ENCODE results near the gene INPP5A.

The INPP5A gene

DNA sequence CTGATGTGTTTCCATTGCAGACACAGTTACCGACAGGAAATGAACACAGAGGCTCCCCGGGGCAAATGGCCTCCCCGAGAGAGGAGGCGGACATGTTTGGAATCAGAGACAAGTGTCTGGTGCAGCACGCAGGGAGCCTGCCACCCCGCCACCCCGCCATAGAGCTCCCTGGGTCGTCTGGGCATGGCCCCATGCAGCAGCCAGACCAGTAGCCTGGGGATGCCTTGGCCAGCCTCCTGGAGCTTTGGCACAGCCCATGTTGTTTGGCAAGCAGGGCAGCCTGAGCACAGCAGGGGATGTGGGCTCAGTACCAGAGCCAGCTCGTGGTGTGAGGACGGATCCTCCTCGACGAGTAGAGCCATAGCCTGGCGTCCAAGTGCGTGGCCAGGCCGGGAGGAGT, 167.6 kb downstream of the INPP5A start:
- no peak for DNase-seq (ENCODE audit: low read depth in 2 of 2)

GRCh38 chr10:132705943-132706342, 168.4 kb downstream of the INPP5A start:
- no peak for DNase-seq (ENCODE audit: low read depth in 2 of 2)

GRCh38 chr10:132706701-132707100, 169.1 kb downstream of the INPP5A start:
- DNase-seq (ENCODE audit: low read depth in 2 of 2): no peak

- no peak for DNase-seq (ENCODE audit: low read depth in 2 of 2)
These were observed 169.7 kb downstream of the INPP5A start for GRCh38 chr10:132707121-132707775.

DNA sequence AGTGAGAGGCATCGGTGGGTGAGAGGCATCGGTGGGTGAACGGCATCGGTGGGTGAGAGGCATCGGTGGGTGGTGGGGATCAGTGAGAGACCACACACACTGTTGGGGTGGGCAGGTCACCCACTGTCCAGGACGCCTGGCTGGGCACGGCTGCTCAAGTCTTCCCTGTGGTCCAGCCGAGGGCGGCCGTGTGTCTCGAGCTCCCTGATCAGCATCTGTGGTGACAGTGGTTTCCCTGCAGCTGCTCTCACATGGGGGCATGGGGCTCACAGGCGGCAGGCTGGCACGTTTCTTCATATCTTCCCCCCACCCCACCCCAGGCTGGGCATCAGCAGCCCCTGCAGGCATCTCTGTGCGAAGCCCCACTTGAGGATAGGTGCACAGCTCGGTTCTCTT, 170.2 kb downstream of the INPP5A start:
- no peak for DNase-seq (ENCODE audit: low read depth in 2 of 2)

GRCh38 chr10:132708441-132708840, 170.9 kb downstream of the INPP5A start:
- DNase-seq (ENCODE audit: low read depth in 2 of 2): no peak

GRCh38 chr10:132708936-132709335, 171.3 kb downstream of the INPP5A start:
- DNase-seq (ENCODE audit: low read depth in 2 of 2): no peak

DNA sequence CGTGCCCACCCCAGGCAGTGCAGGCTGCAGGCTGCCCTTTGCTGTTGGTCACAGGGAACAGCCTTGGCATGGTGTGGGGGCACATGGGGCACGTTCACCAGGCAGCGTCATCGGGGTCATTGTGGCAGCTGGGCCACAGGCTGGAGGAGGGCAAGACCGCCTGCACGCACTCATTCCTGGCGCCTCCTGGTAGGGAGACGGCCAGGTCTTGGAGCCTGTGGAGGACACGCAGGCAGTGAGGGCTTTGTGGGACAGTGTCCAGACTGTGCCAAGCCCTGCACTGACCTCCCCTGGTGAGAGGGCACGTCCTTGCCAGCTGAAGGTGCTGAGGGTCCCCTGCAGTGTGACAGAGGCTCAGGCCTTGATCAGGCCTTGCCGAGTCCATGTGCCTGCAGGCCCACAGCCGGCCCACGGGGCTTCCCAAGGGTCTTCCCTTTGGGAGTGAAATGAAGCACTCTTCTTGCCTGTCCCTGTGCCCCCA, 171.9 kb downstream of the INPP5A start:
- DNase-seq (ENCODE audit: low read depth in 2 of 2): no peak

GRCh38 chr10:132710036-132710686, 172.6 kb downstream of the INPP5A start:
- no peak for DNase-seq (ENCODE audit: low read depth in 2 of 2)

GRCh38 chr10:132710746-132711612, 173.4 kb downstream of the INPP5A start:
- DNase-seq (ENCODE audit: low read depth in 2 of 2): no peak

- DNase-seq (ENCODE audit: low read depth in 2 of 2): no peak
These were observed 174.1 kb downstream of the INPP5A start for GRCh38 chr10:132711613-132712121.

GRCh38 chr10:132712291-132712690, 174.7 kb downstream of the INPP5A start:
- no peak for DNase-seq (ENCODE audit: low read depth in 2 of 2)

DNA sequence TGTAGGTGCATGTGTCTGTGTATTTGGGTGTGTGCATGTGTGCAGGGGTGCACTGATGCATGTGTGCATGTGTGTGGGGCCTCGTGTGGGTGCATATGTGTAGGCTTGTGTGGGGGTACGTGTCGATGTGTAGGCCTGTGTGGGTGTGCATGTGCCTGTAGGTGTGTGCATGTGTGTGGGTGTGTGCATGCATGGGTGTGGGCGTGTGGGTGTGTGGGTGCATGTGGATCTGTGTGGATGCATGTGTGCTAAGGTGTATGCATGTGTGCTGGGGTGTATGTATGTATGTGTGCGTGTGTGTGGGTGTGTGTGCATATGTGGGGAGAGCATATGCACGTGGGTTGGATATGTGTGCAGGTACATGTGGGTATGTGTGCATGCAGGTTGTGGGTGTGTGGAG, 175.2 kb downstream of the INPP5A start:
- DNase-seq (ENCODE audit: low read depth in 2 of 2): no peak

DNA sequence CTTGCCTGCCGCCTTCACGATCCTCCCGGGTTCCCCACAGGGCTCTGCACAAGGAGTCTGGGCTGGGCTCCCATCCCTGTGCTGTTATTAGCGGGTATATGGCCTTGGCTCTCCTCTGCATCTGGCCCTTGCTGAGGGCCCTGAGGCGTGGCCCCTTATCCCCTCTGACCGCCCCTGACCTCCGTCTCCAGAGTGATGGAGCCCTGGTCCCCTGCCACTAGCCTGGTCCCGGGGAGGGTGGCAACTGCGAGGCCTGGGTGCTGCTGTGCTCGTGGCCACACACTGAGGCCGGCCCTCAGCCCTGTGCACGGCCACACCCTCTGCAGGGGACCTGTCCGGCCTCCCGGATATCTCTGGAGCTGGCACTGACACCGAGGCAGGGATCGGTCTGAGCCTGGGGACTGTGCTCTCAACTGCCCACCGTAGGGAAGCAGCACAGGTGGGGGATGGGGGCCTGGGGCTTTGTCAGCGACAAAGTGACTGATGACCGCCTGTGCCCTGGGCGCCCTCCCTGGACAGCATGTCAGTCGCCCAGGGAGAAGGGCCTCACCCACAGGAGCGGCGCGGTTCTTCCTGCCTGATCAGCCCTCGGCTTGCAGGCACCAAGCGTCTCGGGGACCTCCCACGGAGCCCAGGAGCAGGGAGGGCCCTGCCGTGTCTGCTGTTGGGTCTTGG, 176.0 kb downstream of the INPP5A start:
- DNase-seq (ENCODE audit: low read depth in 2 of 2): no peak

DNA sequence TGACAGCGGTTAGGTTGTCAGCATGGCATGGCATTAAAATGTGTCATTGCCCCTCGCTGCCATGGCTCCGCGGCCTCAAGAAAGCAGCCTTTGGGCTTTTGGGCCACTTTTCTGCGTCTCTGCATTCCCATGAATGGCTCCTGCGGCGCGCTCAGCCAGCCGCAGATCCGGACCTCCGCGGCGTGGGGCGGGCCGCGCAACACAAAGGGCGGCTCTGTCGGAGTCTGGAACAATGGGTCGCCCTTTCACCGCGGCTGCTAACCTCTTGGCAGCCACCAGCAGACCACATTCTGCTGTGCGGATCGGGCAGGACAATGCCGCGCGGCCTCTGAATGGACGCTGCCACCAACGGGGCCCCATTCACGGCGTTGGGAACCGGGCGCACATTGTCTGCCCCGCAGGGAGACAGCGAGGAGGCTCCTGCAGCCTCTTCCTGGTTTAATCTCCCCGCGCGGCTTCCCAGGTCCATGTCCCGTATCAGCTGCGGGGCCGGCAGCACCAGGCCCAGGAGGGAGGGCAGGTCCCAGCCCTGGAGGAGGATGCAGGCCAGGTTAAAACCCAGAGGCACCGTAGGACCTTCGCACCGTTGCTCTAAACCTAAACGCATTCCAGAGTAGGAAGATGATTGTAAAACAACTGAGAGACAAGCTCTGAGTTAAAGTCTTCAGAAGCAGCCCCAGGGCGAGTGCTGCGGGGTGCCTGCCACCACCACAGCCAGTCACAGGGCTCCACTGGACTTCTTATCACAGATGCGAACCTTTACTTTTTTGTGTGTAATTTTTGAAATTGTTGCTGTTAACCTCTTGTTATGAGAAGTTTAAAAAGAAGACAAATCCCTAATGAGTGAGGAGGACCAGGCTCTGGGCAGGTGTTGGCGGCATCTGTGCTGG, 176.8 kb downstream of the INPP5A start:
- no peak for DNase-seq (ENCODE audit: low read depth in 2 of 2)

DNA sequence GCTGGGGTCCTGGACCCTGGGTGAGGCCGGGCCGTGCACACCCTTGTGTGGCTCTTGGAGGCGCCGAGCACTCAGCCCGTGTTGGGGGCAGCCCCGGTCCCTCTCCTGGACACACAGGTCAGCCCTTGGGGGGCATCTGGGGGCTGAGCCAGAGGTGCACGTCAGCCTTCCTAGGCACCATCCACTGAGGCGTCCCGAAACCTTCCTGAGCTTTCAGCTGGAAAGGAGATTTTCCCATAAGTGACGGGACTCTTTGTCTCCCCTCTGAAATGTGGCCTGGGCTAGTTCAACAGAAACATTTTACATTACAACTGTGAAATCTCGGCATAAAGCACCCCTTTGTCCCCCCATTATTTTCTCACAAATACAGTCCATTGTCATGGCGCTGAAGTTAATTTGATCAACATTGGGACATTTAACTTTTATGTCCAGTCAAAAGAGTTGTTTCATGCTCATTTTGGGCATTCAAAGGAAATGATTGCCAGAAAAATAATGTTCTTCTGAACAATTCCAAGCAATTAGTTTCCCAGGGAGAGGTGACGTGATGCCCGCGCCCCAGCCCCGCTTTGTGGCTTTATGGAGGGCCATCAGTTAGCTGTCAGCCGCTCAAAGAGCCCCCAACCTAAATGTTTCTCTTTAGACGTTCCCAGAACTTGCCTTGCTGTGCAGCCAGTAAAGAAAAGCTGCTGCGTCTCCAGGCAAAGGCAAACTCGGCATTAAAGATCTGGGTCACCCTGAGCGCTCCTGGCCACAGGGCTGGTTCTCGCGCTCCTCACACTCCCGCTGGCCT, 177.6 kb downstream of the INPP5A start:
- no peak for DNase-seq (ENCODE audit: low read depth in 2 of 2)

DNA sequence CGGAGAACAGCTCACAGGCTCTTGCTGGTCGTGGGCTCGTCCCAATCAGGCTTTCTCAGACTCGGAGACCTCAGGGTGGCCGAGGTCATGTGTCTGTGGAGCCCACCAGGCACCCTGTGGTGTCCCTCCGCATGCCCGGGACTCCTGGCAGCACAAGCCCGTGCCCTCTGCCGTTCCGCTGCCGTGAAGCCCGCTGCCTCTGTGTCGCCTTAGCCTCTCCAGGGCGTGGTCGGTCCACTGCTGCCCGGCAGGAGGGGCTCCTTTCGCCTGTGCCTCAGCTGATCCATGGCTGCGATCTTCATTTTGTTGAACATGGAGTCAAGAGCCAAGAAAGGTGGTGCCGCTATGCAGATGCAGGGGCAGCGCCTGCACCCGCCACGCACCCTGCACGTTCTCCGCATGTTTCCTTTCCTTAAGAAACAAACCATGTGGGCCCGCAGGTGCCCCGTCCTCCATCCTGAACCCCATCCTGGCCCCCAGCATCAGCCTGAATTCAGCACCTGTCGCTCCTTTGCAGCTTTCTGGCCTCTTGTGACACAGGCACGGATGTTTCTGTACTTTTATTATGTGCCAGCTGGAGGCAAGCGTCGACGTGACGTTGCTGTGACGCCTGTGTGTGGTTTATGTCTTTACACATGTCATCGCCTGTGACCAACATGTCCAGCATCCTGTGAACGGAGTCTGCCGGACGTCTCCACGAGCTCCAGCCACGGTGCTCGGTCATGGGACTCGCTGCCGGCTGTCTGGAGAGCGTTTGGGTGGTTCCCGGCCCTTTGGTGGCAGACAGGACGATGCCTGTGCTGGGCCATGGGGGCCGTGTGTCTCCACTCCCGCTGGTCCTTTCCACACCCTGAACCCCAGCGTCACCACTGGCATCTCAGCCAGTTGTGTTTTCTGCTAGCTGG, 178.4 kb downstream of the INPP5A start:
- no peak for DNase-seq (ENCODE audit: low read depth in 2 of 2)

GRCh38 chr10:132716691-132717490, 179.3 kb downstream of the INPP5A start:
- DNase-seq (ENCODE audit: low read depth in 2 of 2): no peak
